Measurements from ENCODE around the gene DND1. TPM values are rescaled to one million over a fixed set of nuclear protein-coding genes. Genes with fewer than 3 reads are reported as not detected.
A peak's percentile ranks its signal among the peaks of the same experiment; 100 is the strongest.

DND1 gene
- total and polyA plus RNA-seq, 4 donors, result 0.29 to 0.92 (median 0.37) TPM; not detected in 1

DNA sequence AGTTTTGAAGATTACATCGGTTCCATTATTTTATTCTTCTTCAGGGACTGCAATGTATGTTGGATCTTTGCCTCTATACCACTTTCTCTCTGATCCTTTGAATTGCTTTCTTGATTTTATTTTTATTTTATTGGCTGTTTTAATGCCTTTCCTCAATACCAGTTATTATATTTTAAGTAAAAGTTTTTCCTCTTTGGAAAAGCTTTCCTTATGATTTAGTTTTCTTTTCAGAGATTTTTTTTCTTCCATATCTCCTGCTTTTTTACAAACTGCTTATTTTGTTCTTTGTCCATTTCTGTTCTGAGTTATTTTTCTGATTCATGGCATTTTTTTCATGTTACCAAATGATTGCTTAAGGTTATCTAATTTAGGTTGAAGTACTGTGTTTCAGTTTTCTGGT, 38.4 kb upstream of the DND1 start:
- WGBS, result 93% methylated on average over 1 of the region's 1 CpG
- Histone ChIP-seq H3K36me3 (ENCODE audit: control insufficient read depth in 4 of 4, insufficient read depth in 3 of 4, low read depth in 1 of 4, low read length in 3 of 4) (peaks cover 0 to 2% (median 0%) of the 10 kb centered on the region in 4 donors), H3K4me3 (ENCODE audit: low read depth in 1 of 3, low read length in 3 of 3) (no peak overlapping the region), H3K9ac (ENCODE audit: low read depth in 1 of 2, low read length in 2 of 2) (peak overlapping the region in 1 of 2 donors; percentile 74), H3K4me1 (ENCODE audit: control insufficient read depth in 4 of 4, insufficient read depth in 4 of 4, low read length in 3 of 4) (peaks cover 0 to 5% (median 2%) of the 10 kb centered on the region in 4 donors), H3K27me3 (ENCODE audit: control insufficient read depth in 4 of 4, insufficient read depth in 4 of 4, low read length in 3 of 4) (no peaks in the 10 kb centered on the region), H3K27ac (ENCODE audit: low read depth in 1 of 2, low read length in 2 of 2) (no peak overlapping the region), H3K9me3 (ENCODE audit: control insufficient read depth in 4 of 4, low read length in 3 of 4) (no peaks in the 10 kb centered on the region)
- TF ChIP-seq JUND (IDR thresholded peaks at IDR 0.05) (no peak), EGR1 (IDR thresholded peaks at IDR 0.05; ENCODE audit: low read depth in 2 of 2) (no peak), GABPA (IDR thresholded peaks at IDR 0.05 in 1 of 2, conservative IDR thresholded peaks at IDR 0.05 in 1 of 2) (no peak), REST (IDR thresholded peaks at IDR 0.05) (no peak), FOXA2 (IDR thresholded peaks at IDR 0.05) (no peak), HNF4A (conservative IDR thresholded peaks at IDR 0.05) (no peak), ZBTB33 (IDR thresholded peaks at IDR 0.05) (no peak), RXRA (IDR thresholded peaks at IDR 0.05) (no peak), NR2F2 (IDR thresholded peaks at IDR 0.05) (no peak), YY1 (IDR thresholded peaks at IDR 0.05) (no peak), RAD21 (IDR thresholded peaks at IDR 0.05) (no peak)
- TF ChIP-seq, protein P1, sequence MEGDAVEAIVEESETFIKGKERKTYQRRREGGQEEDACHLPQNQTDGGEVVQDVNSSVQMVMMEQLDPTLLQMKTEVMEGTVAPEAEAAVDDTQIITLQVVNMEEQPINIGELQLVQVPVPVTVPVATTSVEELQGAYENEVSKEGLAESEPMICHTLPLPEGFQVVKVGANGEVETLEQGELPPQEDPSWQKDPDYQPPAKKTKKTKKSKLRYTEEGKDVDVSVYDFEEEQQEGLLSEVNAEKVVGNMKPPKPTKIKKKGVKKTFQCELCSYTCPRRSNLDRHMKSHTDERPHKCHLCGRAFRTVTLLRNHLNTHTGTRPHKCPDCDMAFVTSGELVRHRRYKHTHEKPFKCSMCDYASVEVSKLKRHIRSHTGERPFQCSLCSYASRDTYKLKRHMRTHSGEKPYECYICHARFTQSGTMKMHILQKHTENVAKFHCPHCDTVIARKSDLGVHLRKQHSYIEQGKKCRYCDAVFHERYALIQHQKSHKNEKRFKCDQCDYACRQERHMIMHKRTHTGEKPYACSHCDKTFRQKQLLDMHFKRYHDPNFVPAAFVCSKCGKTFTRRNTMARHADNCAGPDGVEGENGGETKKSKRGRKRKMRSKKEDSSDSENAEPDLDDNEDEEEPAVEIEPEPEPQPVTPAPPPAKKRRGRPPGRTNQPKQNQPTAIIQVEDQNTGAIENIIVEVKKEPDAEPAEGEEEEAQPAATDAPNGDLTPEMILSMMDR (IDR thresholded peaks at IDR 0.05; ENCODE audit: low read depth, low read length, missing input control), result no peak
- TF ChIP-seq, protein P2, sequence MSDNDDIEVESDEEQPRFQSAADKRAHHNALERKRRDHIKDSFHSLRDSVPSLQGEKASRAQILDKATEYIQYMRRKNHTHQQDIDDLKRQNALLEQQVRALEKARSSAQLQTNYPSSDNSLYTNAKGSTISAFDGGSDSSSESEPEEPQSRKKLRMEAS (IDR thresholded peaks at IDR 0.05), result no peak
- DNase-seq (ENCODE audit: low spot score), result no peak

DNA sequence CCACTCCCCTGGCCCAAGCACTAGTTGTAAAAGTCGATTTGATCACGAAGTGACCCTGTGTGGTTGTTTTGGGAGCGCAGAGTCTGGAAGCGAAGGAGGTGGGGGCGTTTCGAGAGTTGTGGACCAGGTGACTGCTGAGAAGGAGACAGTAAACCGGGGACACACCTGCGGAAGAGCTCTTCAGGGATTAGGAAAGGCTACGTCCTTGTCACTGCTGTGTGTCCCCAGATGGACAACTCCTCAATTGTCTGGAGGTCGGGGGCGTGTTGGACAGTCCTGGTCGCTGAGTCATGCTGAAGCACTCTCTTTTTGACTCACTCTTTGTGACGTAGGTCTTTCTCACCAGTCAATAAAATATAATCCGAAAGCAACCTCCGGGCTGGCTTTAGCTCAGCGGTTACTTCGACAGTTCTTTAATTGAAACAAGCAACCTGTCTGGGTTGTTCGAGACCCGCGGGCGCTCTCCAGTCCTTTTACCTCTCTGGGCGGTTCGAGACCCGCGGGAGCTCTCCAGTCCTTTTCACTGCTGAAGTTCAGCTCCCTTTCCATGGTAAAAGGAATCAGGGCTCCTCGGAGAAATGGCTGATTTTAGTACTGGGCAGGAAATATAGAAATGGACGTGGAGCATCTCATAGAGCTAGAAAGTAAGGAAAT, 37.6 kb upstream of the DND1 start:
- Histone ChIP-seq H3K4me3 (ENCODE audit: low read depth in 1 of 3, low read length in 3 of 3) (peak overlapping the region; percentile 43 to 83 (median 80)), H3K9me3 (ENCODE audit: control insufficient read depth in 4 of 4, low read length in 3 of 4) (no peaks in the 10 kb centered on the region), H3K27me3 (ENCODE audit: control insufficient read depth in 4 of 4, insufficient read depth in 4 of 4, low read length in 3 of 4) (no peaks in the 10 kb centered on the region), H3K9ac (ENCODE audit: low read depth in 1 of 2, low read length in 2 of 2) (peak overlapping the region; percentile 75 to 93), H3K4me1 (ENCODE audit: control insufficient read depth in 4 of 4, insufficient read depth in 4 of 4, low read length in 3 of 4) (peaks cover 0 to 5% (median 2%) of the 10 kb centered on the region in 4 donors), H3K27ac (ENCODE audit: low read depth in 1 of 2, low read length in 2 of 2) (peak overlapping the region; percentile 94 to 97), H3K36me3 (ENCODE audit: control insufficient read depth in 4 of 4, insufficient read depth in 3 of 4, low read depth in 1 of 4, low read length in 3 of 4) (peaks cover 1 to 6% (median 3%) of the 10 kb centered on the region in 4 donors)
- peak; percentile 74 for DNase-seq (ENCODE audit: low spot score)
- WGBS, result 2% methylated on average over 27 of the region's 27 CpGs
- TF ChIP-seq ATF3 (IDR thresholded peaks at IDR 0.05) (peak; percentile 100), ZBTB33 (IDR thresholded peaks at IDR 0.05) (no peak), EGR1 (IDR thresholded peaks at IDR 0.05; ENCODE audit: low read depth in 2 of 2) (peak; percentile 58 to 76), SP1 (IDR thresholded peaks at IDR 0.05) (peak; percentile 25), NR2F2 (IDR thresholded peaks at IDR 0.05) (peak; percentile 27), YY1 (IDR thresholded peaks at IDR 0.05) (peak; percentile 84), HNF4G (IDR thresholded peaks at IDR 0.05) (no peak), RAD21 (IDR thresholded peaks at IDR 0.05) (peak in 1 of 2 donors; percentile 46), HNF4A (conservative IDR thresholded peaks at IDR 0.05) (peak; percentile 15 to 36), FOXA1 (IDR thresholded peaks at IDR 0.05) (no peak), FOXA2 (IDR thresholded peaks at IDR 0.05) (no peak), JUND (IDR thresholded peaks at IDR 0.05) (peak; percentile 92 to 96), RXRA (IDR thresholded peaks at IDR 0.05) (peak; percentile 32 to 37)
- TF ChIP-seq, protein P2 (IDR thresholded peaks at IDR 0.05), result peak; percentile 37
- TF ChIP-seq, protein P1 (IDR thresholded peaks at IDR 0.05; ENCODE audit: low read depth, low read length, missing input control), result no peak

Data from liver (tissue), 9 donors.